CD4-positive, alpha-beta T cell treated with Interleukin-12 subunit alpha and Interleukin-12 subunit beta, for 1 hour (primary cell): ENCODE results near the gene HRCT1.
"Not testable (repeated sequence)": the region's sequence is repeated elsewhere in the genome, so short reads cannot be mapped to it uniquely, and the experiment has no call there.

Source experiments
- DNase-seq: peaks from one replicate; pipeline ENCODE4 v3.0.0-alpha.2; 2020

The HRCT1 gene

GRCh38 chr9:35905912-35906679 lies at the start of gene HRCT1:
HRCT1 (plus strand) TSS chr9:35906202; CDS start chr9:35906288, 86 bp downstream.
- DNase-seq: no peak

GRCh38 chr9:35856206-35856605 lies 49.8 kb upstream of the HRCT1 start:
- DNase-seq: no peak

DNA sequence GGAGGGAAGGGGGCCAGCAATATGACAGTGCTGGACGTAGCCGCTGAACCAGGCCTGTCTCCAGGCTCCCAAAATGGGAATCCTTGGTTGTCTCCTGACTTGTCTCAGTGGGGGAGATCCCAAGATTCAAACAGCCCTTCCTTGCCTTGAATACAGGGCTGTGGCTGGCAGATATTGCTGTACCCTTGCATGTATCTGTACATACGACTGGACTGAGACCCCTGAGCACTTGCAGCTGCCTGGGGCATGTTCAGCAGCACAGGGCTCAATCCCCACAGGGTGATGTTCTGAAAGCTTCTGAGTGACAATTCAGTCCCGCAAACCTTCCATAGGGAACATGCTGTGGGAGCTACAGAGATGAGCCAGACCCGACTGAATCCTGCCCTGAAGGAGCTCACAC lies 49.1 kb upstream of the HRCT1 start:
- no peak for DNase-seq

DNA sequence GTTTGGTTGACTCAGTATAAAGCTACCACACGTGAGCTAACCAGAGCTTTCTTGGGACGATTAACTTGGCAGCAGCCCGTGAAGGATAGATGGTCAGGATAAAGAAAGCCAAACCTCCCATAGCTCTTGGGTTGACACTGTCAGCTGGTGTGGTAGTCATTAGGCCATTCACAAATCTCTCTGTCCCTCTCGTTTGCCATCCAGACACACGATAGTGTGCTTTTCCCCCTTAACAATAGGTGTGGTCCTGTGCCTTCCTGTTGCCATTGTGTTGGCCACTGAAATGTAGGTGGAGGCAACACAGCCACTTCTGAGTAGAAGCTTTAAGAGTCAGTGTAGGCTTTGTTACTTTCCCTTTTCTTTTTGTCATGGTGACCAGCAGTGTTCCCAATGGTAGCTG lies 47.5 kb upstream of the HRCT1 start:
- no peak for DNase-seq

GRCh38 chr9:35859310-35859989 lies 46.6 kb upstream of the HRCT1 start:
- peak; percentile 6 for DNase-seq

DNA sequence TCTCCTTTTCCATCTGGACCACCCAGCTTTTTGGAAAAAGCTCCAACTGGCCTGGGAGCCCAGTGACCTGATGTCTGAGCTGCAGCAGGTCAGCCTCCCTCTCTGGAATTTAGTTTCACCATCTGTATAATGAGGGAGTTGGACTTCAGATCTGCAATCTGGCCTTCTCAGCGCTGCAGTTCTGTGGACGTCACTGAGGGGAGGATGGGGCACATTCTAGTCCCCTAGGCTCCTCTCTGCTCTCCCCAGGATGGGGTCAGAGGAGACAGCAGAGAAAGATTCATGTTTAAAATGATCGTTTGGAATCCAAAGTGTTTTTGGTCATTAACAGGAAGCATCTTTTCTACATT lies 46.0 kb upstream of the HRCT1 start:
- no peak for DNase-seq

DNA sequence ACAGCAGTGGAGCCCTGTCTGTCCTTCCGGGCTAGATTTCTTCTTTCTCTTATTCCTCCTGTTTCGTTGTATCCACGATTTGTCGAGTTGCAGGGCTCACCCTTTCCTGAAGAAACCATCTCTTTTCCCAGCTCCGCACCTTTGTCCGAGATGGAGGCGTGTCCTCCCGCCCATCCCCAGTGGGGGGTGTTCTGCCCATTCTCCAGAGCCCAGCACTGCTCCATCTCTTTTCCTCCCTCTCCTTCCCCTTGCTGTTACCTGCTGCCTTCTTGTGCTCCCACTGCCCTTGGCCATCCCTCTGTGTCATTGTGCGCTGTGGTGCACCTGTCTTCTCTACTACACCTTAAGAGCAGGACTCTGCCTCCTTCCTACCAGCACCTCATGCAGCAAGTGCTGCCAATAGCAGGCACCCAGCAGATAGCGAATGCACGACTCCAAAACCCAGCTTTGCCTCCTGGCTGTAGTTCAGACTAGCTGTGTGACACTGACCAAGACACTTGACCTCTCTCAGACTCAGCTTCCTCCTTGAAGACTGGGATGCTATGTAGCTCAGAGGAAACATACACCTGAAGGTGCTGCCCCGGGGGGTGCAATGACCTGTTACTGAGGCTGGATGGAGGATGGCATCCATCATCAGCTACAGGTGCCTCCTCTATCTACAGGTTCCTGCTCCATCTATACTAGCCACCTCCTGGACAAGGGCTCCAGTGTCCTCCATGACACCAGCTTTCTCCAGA lies 44.7 kb upstream of the HRCT1 start:
- DNase-seq: no peak

DNA sequence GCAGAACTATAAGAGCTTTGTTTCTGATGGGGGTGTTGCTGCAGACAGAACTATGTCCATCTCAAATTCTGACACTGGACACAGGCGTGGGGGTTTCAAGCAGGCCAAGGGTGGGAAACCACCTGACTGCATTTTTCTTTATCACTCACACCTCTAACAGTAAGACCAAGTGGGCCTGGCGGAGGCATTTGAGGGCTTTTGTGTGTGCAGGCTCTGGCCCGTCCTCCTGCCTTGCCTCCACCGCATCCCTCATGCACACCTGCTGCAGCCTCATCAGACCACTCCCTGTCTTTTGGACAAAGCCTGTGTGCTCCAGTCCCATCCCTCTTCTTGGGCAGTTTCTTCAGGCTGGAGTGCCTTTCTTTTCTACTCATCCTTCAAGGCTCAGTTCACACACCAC lies 43.7 kb upstream of the HRCT1 start:
- DNase-seq: no peak

DNA sequence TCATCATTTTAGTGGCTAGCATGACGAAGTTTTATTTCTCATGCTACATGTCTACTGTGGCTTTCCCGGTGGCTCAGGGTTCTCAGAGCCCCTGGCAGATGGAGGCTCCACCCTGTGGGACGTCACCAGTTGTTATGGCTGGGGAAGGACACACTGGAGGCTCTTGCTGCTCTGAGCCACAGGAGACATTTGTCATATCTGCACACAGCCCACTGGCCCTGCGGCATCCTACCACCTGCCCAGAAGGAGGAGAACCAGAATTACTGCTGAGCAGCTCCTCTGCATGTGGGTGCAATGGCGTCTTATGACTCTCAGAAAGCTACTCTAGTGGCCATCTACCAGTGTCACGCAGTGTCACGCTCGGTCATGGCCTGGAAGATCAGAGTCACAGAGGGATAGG lies 42.4 kb upstream of the HRCT1 start:
- no peak for DNase-seq

GRCh38 chr9:35864695-35865255 lies 41.2 kb upstream of the HRCT1 start:
- no peak for DNase-seq

GRCh38 chr9:35867538-35867937 lies 38.5 kb upstream of the HRCT1 start:
- DNase-seq: no peak

GRCh38 chr9:35868933-35869332 lies 37.1 kb upstream of the HRCT1 start:
- DNase-seq: no peak

DNA sequence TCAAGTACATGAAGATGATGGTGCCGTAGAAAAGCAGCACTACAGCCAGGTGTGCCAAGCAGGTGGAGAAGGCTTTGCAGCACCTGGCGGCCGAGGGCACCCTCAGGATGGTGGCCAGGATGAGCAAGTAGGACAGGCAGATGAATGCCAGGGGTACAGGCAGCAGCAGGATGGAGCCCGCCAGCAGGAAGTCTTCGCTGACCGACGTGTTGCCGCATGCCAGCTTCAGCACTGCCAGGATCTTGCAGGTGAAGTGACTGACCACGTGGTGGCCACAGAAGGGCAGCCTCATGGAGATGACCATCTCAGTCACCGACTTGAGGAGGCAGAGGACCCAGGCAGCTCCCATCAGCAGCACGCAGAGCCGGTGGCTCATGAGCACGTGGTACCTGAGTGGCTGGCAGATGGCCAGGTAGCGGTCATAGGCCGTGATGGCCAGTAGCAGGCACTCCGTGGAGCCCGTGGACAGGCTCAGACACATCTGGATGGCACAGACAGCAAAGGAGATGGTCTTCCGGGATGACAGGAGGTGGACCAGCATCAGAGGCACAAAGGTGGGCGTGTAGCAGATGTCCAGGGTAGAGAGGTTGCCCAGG lies 36.3 kb upstream of the HRCT1 start:
- no peak for DNase-seq

DNA sequence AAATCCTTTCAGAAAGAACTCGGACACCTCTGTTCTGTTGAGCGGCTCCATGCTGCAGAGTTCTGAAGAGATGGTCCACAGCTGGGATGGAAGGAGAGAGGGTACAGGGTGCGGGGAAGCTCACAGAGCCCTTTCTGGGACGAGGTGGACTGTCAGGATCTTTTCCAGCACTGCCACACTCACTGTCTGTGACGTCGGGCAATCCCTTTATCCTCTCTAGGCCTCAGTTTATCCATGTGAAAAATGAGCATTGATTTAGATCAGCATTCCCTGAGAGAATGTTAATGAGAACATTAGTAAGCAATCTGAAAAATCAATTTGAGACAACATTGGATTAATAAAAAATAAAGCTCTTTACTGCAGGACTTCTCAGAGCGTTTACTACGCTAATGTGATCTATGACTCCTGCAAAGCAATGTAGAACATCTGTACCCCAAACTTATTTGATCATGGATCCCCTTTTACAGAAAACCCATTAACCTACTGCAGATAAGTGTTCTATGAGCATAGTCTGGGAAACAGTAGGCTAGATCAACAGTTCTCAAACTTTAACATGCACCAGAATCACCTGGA lies 35.6 kb upstream of the HRCT1 start, which contains the start of gene OR13J1:
Gene OR13J1 (minus strand): TSS at position 51 of the 573 bp plus-strand sequence. CDS start 0 bp downstream, at position 51.
- no peak for DNase-seq

DNA sequence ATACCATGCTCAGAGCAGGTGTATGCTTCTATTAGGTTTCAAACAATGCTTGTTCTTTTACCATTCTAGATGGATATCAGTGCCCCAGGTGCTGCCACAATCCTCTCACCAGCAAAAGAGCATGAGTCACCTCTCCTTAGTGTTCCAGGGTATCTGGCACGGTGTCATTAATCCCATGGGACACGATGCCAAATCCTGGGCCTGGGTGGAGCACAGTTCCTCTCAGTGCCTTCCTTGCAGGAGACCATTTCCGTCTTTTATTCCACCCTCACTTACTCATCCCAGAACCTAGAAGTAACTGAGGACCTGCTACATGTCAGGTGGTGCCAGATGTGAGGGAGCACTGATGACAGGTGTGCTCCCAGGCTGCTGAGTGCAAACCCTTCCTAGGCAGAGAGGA lies 34.5 kb upstream of the HRCT1 start:
- no peak for DNase-seq

GRCh38 chr9:35872505-35872904 lies 33.5 kb upstream of the HRCT1 start:
- no peak for DNase-seq

GRCh38 chr9:35882263-35882848 lies 23.6 kb upstream of the HRCT1 start:
- DNase-seq: peak; percentile 76

DNA sequence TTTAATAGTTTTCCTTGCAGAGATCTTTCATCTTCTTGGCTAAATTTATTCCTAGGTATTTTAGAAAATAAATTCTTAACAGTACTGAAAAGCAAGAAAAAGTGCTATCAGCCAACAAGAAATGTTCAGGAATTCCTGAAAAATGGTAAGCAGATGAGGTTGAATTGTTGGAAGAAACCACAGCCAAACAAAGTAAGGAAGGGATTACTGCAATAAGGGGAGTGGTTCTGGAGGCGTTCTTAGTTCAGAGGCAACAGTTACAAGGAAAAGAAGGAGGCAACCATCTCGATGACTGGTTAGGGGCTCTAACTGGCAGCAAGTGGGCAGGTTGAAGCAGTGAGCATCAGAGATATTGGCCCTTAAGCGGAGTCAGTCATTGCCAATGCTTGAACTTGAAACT lies 23.0 kb upstream of the HRCT1 start:
- DNase-seq: no peak

GRCh38 chr9:35884908-35885307 lies 21.1 kb upstream of the HRCT1 start:
- DNase-seq: not testable (repeated sequence)

- DNase-seq: no peak
These were observed 14.4 kb upstream of the HRCT1 start for GRCh38 chr9:35891646-35892045.

GRCh38 chr9:35892051-35892450 lies 14.0 kb upstream of the HRCT1 start:
- DNase-seq: no peak

DNA sequence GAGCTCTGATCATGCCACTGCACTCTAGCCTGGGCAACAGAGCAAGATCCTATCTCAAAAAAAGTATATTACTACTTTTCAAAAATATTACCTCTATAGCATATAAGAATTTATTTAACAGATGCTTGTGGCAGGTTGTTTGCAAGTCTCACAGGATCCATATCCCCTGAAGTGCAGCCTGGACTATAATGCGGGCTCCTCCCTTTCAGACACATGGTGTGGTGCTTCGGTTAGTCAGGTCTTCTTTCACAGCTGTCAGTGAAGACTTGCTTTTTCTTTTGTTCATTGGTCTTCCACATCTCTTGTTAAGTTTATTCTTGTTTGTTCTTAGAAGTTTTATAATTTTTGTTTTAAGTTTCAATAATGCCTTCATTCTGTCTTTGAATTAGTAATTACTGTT lies 9.4 kb upstream of the HRCT1 start:
- DNase-seq: no peak
